GM12878 (cell line): ENCODE results near the gene MIOS.

Experiments
- ASH2L ChIP-seq: fragments of 300-600, 200-600 bp; sonication (generic); IDR thresholded peaks from 2 replicates; pipeline ENCODE4 v1.6.1; 2017; ENCODE audit warnings: low read depth, mild to moderate bottlenecking, borderline replicate concordance
- BACH1 ChIP-seq: fragments of 450-650 bp; IDR thresholded peaks from 2 replicates; pipeline ENCODE4 v1.6.1; 2017; ENCODE audit warnings: mild to moderate bottlenecking, borderline replicate concordance
- CBX5 ChIP-seq: sonication (generic); IDR thresholded peaks from 2 replicates; pipeline ENCODE4 v1.6.1; 2016; ENCODE audit warnings: low read depth, moderate library complexity, mild to moderate bottlenecking, inconsistent platforms
- CTCF ChIP-seq, 3 experiments: IDR thresholded peaks in 2 of 3; conservative IDR thresholded peaks in 1 of 3; 2 replicates each; pipeline ENCODE4 v1.5.1; 2011; ENCODE audit warnings: low read depth in 3 of 3, low read length in 3 of 3, mild to moderate bottlenecking in 3 of 3, control low read depth in 2 of 3, moderate library complexity in 2 of 3, inconsistent platforms in 1 of 3, mixed read lengths in 1 of 3; ENCODE audit not compliant: control insufficient read depth in 2 of 3, insufficient read depth in 1 of 3; ENCODE audit errors: extremely low read depth in 1 of 3
- E2F4 ChIP-seq: IDR thresholded peaks from 2 replicates; pipeline ENCODE4 v1.6.1; 2012; ENCODE audit warnings: low read depth, low read length, improper control_type of control experiment
- GABPA ChIP-seq: IDR thresholded peaks from 2 replicates; pipeline ENCODE4 v1.6.1; 2014; ENCODE audit warnings: antibody characterized with exemption, low read depth, mild to moderate bottlenecking, inconsistent platforms
- MAX ChIP-seq: IDR thresholded peaks from 2 replicates; pipeline ENCODE4 v1.6.1; 2012; ENCODE audit warnings: low read depth, low read length, improper control_type of control experiment
- MXI1 ChIP-seq: fragments of 150-350 bp; IDR thresholded peaks from 2 replicates; pipeline ENCODE4 v1.6.1; 2011; ENCODE audit warnings: low read depth, mild to moderate bottlenecking, inconsistent platforms, low read length, improper control_type of control experiment
- NFIC ChIP-seq: IDR thresholded peaks from 2 replicates; pipeline ENCODE4 v1.6.1; 2012; ENCODE audit warnings: low read depth, mild to moderate bottlenecking, inconsistent platforms, low read length, moderate library complexity
- POLR2A ChIP-seq: IDR thresholded peaks from 2 replicates; pipeline ENCODE4 v1.6.1; 2011; ENCODE audit warnings: low read depth, mild to moderate bottlenecking, low read length
- SREBF2 ChIP-seq: IDR thresholded peaks from 2 replicates; pipeline ENCODE4 v1.6.1; 2012; ENCODE audit warnings: mild to moderate bottlenecking, low read length
- USF1 ChIP-seq: IDR thresholded peaks from 2 replicates; pipeline ENCODE4 v1.6.1; 2011; ENCODE audit warnings: borderline replicate concordance, low read depth, mild to moderate bottlenecking, moderate library complexity, mixed read lengths, low read length; ENCODE audit not compliant: insufficient read depth; ENCODE audit errors: extremely low read length

GRCh38 chr7:7557252-7557651 lies 9.4 kb upstream of the MIOS start:
- TF ChIP-seq E2F4 = no peak
- TF ChIP-seq MAX = no peak
- TF ChIP-seq BACH1 = no peak
- no peak for TF ChIP-seq MXI1
- no peak for TF ChIP-seq NFIC
- TF ChIP-seq USF1 = no peak
- no peak for TF ChIP-seq CBX5
- no peak for TF ChIP-seq POLR2A
- no peak for TF ChIP-seq GABPA
- TF ChIP-seq CTCF (IDR thresholded peaks at IDR 0.05 in 2 of 3, conservative IDR thresholded peaks at IDR 0.05 in 1 of 3; ENCODE audit: control insufficient read depth in 2 of 3, extremely low read depth in 1 of 3, insufficient read depth in 1 of 3, low read depth in 3 of 3, low read length in 3 of 3) = no peak
- TF ChIP-seq SREBF2 = no peak
- TF ChIP-seq ASH2L = no peak
